Endothelial cell of umbilical vein (primary cell): ENCODE results near the gene CLSTN2. TPM values are rescaled to one million over a fixed set of nuclear protein-coding genes. Genes with fewer than 3 reads are reported as not detected.

Experiments used
- BruUV-seq: library from RNA; stranded (reverse); fragments of 400-500 nt; replicated peaks from 2 replicates; lab custom pipeline; 2021; lab: Mats Ljungman, UMichigan
- CTCF ChIA-PET: fragments of 300-600, 350-600 bp; sonication (Branson Sonifier 250); formaldehyde crosslinking; loops from one replicate; lab custom pipeline; 2021; ENCODE audit warnings: antibody characterized with exemption, inconsistent platforms; lab: Charles Lee
- POLR2A ChIA-PET: fragments of 300-600, 350-600 bp; sonication (Branson Sonifier 250); formaldehyde crosslinking; loops from one replicate; lab custom pipeline; 2021; ENCODE audit warnings: antibody characterized with exemption, inconsistent platforms; lab: Charles Lee
- DNase-seq: peaks from one replicate; pipeline ENCODE4 v3.0.0-alpha.2; 2011; ENCODE audit warnings: low read depth, low spot score
- FAIRE-seq: peaks from 2 replicates; lab custom pipeline; 2011; peaks lifted over from hg19 to GRCh38; lab: Jason Lieb, UNC
- H2AFZ ChIP-seq: 2 replicates; pipeline ENCODE4 v1.6.0; 2012; ENCODE audit warnings: low read depth, low read length, control low read depth, inconsistent platforms
- H3K27ac ChIP-seq: 2 replicates; pipeline ENCODE4 v1.5.1; 2011; ENCODE audit warnings: low read depth, mild to moderate bottlenecking, control low read depth, low read length, moderate library complexity; ENCODE audit not compliant: insufficient read depth
- H3K27me3 ChIP-seq, 2 experiments: 2 replicates each; pipeline versions ENCODE4 v1.6.0 to v1.6.1; 2011; ENCODE audit warnings: low read length in 2 of 2, mixed read lengths in 1 of 2; ENCODE audit not compliant: control insufficient read depth in 2 of 2, insufficient read depth in 2 of 2
- H3K36me3 ChIP-seq, 2 experiments: 2 replicates in 1 of 2; 3 replicates in 1 of 2; pipeline ENCODE4 v1.5.1; 2011; ENCODE audit warnings: low read length in 2 of 2, mild to moderate bottlenecking in 1 of 2, moderate library complexity in 1 of 2; ENCODE audit not compliant: control insufficient read depth in 2 of 2, insufficient read depth in 2 of 2; ENCODE audit errors: extremely low read depth in 1 of 2
- H3K4me1 ChIP-seq: 3 replicates; pipeline ENCODE4 v1.5.1; 2011; ENCODE audit warnings: mild to moderate bottlenecking, low read length; ENCODE audit not compliant: control insufficient read depth, insufficient read depth; ENCODE audit errors: extremely low read depth
- H3K4me2 ChIP-seq: 2 replicates; pipeline ENCODE4 v1.6.1; 2011; ENCODE audit warnings: low read length, control low read depth, mixed read lengths; ENCODE audit not compliant: insufficient read depth
- H3K4me3 ChIP-seq, 3 experiments: fragments of 200-600 bp in 1 of 3; sonication (generic), shearing (Covaris generic) in 1 of 3; replicated peaks in 1 of 3; 2 replicates each; pipeline ENCODE4 v1.5.1; 2011 to 2016; ENCODE audit warnings: control low read depth in 3 of 3, low read length in 3 of 3, mild to moderate bottlenecking in 2 of 3, inconsistent platforms in 1 of 3, low read depth in 1 of 3, moderate library complexity in 1 of 3; ENCODE audit not compliant: insufficient read depth in 1 of 3
- H3K79me2 ChIP-seq: 2 replicates; pipeline ENCODE4 v1.6.0; 2012; ENCODE audit warnings: low read length, inconsistent platforms; ENCODE audit not compliant: control insufficient read depth, insufficient read depth
- H3K9ac ChIP-seq: replicated peaks from 2 replicates; pipeline ENCODE3; 2011; ENCODE audit warnings: low read length, control low read depth; ENCODE audit not compliant: insufficient read depth; ENCODE audit errors: extremely low read depth
- H3K9me1 ChIP-seq: replicated peaks from 3 replicates; pipeline ENCODE4 v1.6.0; 2011; ENCODE audit warnings: mild to moderate bottlenecking, low read length; ENCODE audit not compliant: control insufficient read depth, insufficient read depth; ENCODE audit errors: extremely low read depth
- H3K9me3 ChIP-seq: replicated peaks from 2 replicates; pipeline ENCODE4 v1.5.1; 2012; ENCODE audit warnings: low read length, inconsistent platforms; ENCODE audit not compliant: control insufficient read depth, insufficient read depth
- H4K20me1 ChIP-seq: replicated peaks from 2 replicates; pipeline ENCODE3; 2011; ENCODE audit warnings: mild to moderate bottlenecking, low read length; ENCODE audit not compliant: control insufficient read depth, insufficient read depth; ENCODE audit errors: extremely low read depth
- EZH2 ChIP-seq: IDR thresholded peaks from 2 replicates; pipeline ENCODE4 v1.6.1; 2012; ENCODE audit warnings: borderline replicate concordance, low read depth, mild to moderate bottlenecking, moderate library complexity, low read length, inconsistent platforms; ENCODE audit not compliant: severe bottlenecking
- FOS ChIP-seq: IDR thresholded peaks from 2 replicates; pipeline ENCODE4 v1.6.1; 2011; ENCODE audit warnings: mild to moderate bottlenecking, low read length, moderate library complexity, borderline replicate concordance; ENCODE audit not compliant: insufficient read depth
- GATA2 ChIP-seq: IDR thresholded peaks from 2 replicates; pipeline ENCODE4 v1.7.0; 2011; ENCODE audit warnings: low read depth, mild to moderate bottlenecking, moderate library complexity, mixed read lengths, low read length; ENCODE audit not compliant: insufficient read length, insufficient read depth
- JUN ChIP-seq: IDR thresholded peaks from 2 replicates; pipeline ENCODE4 v1.6.1; 2011; ENCODE audit warnings: borderline replicate concordance, low read depth; ENCODE audit not compliant: insufficient read length, insufficient read depth
- MYC ChIP-seq: IDR thresholded peaks from one replicate; pipeline ENCODE4 v1.6.1; 2011; ENCODE audit warnings: mild to moderate bottlenecking, low read depth, low read length
- POLR2A ChIP-seq: IDR thresholded peaks from 2 replicates; pipeline ENCODE4 v1.6.1; 2012; ENCODE audit warnings: low read depth, mild to moderate bottlenecking, control low read depth, low read length
- POLR2AphosphoS5 ChIP-seq: IDR thresholded peaks from 2 replicates; pipeline ENCODE4 v1.6.1; 2012; ENCODE audit warnings: low read depth, mild to moderate bottlenecking, control low read depth, low read length, moderate library complexity; ENCODE audit not compliant: insufficient read depth
- dilution Hi-C: fragments of 300-500 bp; cut with MboI; formaldehyde crosslinking; loops from one replicate; pipeline ENCODE4 v1.15.0; 2019; ENCODE audit warnings: low sequenced_read_pairs; ENCODE audit not compliant: extremely low pct_ligation_motif_present
- intact Hi-C: fragments of 100-400 bp; cut with micrococcal nuclease; formaldehyde crosslinking; loops from one replicate; pipeline ENCODE4 v1.10.0; 2022
- polyA plus RNA-seq, 4 experiments: library from polyadenylated mRNA; depleted of rRNA in 3 of 4; stranded (reverse) in 3 of 4; unstranded in 1 of 4; fragments of >200 nt; gene quantifications; 2 replicates each; pipeline versions ENCODE4 v1.2.1 to v1.2.3, GENCODE V29; 2011 to 2012; ENCODE audit warnings: missing spikeins in 1 of 4
- total RNA-seq: library from RNA; stranded (reverse); gene quantifications from 2 replicates; pipeline ENCODE4 v1.2.3, GENCODE V29; 2021
- TF ChIP-seq, protein P1 (sequence below), 2 donors: IDR thresholded peaks; 1 replicate in 1 of 2; 2 replicates in 1 of 2; pipeline ENCODE4 v1.5.1; 2011; ENCODE audit warnings: low read length in 2 of 2, mild to moderate bottlenecking in 2 of 2, moderate library complexity in 2 of 2, control low read depth in 1 of 2, inconsistent platforms in 1 of 2, low read depth in 1 of 2; ENCODE audit not compliant: insufficient read depth in 1 of 2; ENCODE audit errors: extremely low read depth in 1 of 2
- TF ChIP-seq, protein P2 (sequence below): IDR thresholded peaks from 2 replicates; pipeline ENCODE4 v1.6.1; 2011; ENCODE audit not compliant: insufficient read depth, insufficient read length

CLSTN2 gene
- total and polyA plus RNA-seq, 2 donors (not counting 3 experiments of a cell fraction or from before 2014, with no cell fraction given) = 0.26 to 0.38 TPM

- no peaks in the 10 kb centered on the region for H3K9me1 ChIP-seq
- H3K36me3 ChIP-seq = no peaks in the 10 kb centered on the region
- FAIRE-seq = no peak
- H3K9ac ChIP-seq = no peak overlapping the region
- CTCF ChIA-PET = no interaction called here
- H3K4me3 ChIP-seq = no peak overlapping the region
- H3K79me2 ChIP-seq = no peaks in the 10 kb centered on the region
- H3K4me1 ChIP-seq = no peaks in the 10 kb centered on the region
- no peaks in the 10 kb centered on the region for H3K9me3 ChIP-seq
- DNase-seq = no peak
- no TSS peak for BruUV-seq
- H3K27me3 ChIP-seq = no peaks in the 10 kb centered on the region
- POLR2A ChIA-PET = no interaction called here
- TF ChIP-seq, protein P1, sequence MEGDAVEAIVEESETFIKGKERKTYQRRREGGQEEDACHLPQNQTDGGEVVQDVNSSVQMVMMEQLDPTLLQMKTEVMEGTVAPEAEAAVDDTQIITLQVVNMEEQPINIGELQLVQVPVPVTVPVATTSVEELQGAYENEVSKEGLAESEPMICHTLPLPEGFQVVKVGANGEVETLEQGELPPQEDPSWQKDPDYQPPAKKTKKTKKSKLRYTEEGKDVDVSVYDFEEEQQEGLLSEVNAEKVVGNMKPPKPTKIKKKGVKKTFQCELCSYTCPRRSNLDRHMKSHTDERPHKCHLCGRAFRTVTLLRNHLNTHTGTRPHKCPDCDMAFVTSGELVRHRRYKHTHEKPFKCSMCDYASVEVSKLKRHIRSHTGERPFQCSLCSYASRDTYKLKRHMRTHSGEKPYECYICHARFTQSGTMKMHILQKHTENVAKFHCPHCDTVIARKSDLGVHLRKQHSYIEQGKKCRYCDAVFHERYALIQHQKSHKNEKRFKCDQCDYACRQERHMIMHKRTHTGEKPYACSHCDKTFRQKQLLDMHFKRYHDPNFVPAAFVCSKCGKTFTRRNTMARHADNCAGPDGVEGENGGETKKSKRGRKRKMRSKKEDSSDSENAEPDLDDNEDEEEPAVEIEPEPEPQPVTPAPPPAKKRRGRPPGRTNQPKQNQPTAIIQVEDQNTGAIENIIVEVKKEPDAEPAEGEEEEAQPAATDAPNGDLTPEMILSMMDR (IDR thresholded peaks at IDR 0.05; ENCODE audit: extremely low read depth in 1 of 2, insufficient read depth in 1 of 2, low read depth in 1 of 2, low read length in 2 of 2) = no peak
- TF ChIP-seq FOS = no peak
- no peak for TF ChIP-seq GATA2
- TF ChIP-seq JUN = no peak
- TF ChIP-seq MYC = no peak
- TF ChIP-seq EZH2 = no peak
- no peak for TF ChIP-seq POLR2A
- no peak for TF ChIP-seq POLR2AphosphoS5
- TF ChIP-seq, protein P2, sequence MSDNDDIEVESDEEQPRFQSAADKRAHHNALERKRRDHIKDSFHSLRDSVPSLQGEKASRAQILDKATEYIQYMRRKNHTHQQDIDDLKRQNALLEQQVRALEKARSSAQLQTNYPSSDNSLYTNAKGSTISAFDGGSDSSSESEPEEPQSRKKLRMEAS = no peak
- intact Hi-C loops = no loop called here
- no peak overlapping the region for H3K27ac ChIP-seq
- no peak overlapping the region for H2AFZ ChIP-seq
- dilution Hi-C loops = no loop called here
- no peaks in the 10 kb centered on the region for H4K20me1 ChIP-seq
- H3K4me2 ChIP-seq = no peak overlapping the region
Observed at GRCh38 chr3:140370686-140371085, 435.7 kb downstream of the CLSTN2 start.
